Measurements from ENCODE around the gene CREB5.

CREB5 gene

GRCh38 chr7:28660132-28660531 lies 247.8 kb downstream of the CREB5 start:
- DNase-seq (ENCODE audit: extremely low read depth, low read depth), result no peak
- no peak for TF ChIP-seq CTCF (IDR thresholded peaks at IDR 0.05; ENCODE audit: low read depth, low read length)

- TF ChIP-seq CTCF (IDR thresholded peaks at IDR 0.05; ENCODE audit: low read depth, low read length), result no peak
- DNase-seq (ENCODE audit: extremely low read depth, low read depth), result no peak
Measured at GRCh38 chr7:28661826-28662595, 249.7 kb downstream of the CREB5 start.

- no peak for TF ChIP-seq CTCF (IDR thresholded peaks at IDR 0.05; ENCODE audit: low read depth, low read length)
- no peak for DNase-seq (ENCODE audit: extremely low read depth, low read depth)
Measured at GRCh38 chr7:28666154-28666553, 253.8 kb downstream of the CREB5 start.

GRCh38 chr7:28668085-28668484 lies 255.8 kb downstream of the CREB5 start:
- TF ChIP-seq CTCF (IDR thresholded peaks at IDR 0.05; ENCODE audit: low read depth, low read length), result no peak
- no peak for DNase-seq (ENCODE audit: extremely low read depth, low read depth)

GRCh38 chr7:28669330-28669729 lies 257.0 kb downstream of the CREB5 start:
- no peak for TF ChIP-seq CTCF (IDR thresholded peaks at IDR 0.05; ENCODE audit: low read depth, low read length)
- DNase-seq (ENCODE audit: extremely low read depth, low read depth), result no peak

- TF ChIP-seq CTCF (IDR thresholded peaks at IDR 0.05; ENCODE audit: low read depth, low read length), result no peak
- DNase-seq (ENCODE audit: extremely low read depth, low read depth), result no peak
Measured at GRCh38 chr7:28671526-28671925, 259.2 kb downstream of the CREB5 start.

- no peak for DNase-seq (ENCODE audit: extremely low read depth, low read depth)
Measured at GRCh38 chr7:28672397-28672797, 260.1 kb downstream of the CREB5 start.

More at GRCh38 chr7:28672397-28672797, 260.1 kb downstream of the CREB5 start:
- no peak for TF ChIP-seq CTCF (IDR thresholded peaks at IDR 0.05; ENCODE audit: low read depth, low read length)

Data from AG09319 (cell line).